ENCODE measurements around the gene KDM5B. TPM values are rescaled to one million over a fixed set of nuclear protein-coding genes. Genes with fewer than 3 reads are reported as not detected.

KDM5B gene

GRCh38 chr1:202679406-202680177 is 128.6 kb downstream of the KDM5B start:
- Histone ChIP-seq H3K4me3 (ENCODE audit: low read length) (no peak overlapping the region), H3K9me3 (replicated peaks; ENCODE audit: low read length) (no peaks in the 10 kb centered on the region), H3K27me3 (ENCODE audit: control insufficient read depth, insufficient read depth, low read length) (peaks cover 73% of the 10 kb centered on the region), H3K36me3 (ENCODE audit: insufficient read depth, low read length) (no peaks in the 10 kb centered on the region), H3K4me1 (ENCODE audit: control insufficient read depth, insufficient read depth, low read length) (no peaks in the 10 kb centered on the region), H3K9ac (ENCODE audit: low read depth, low read length) (no peak overlapping the region), H3K4me2 (ENCODE audit: low read length) (no peak overlapping the region)

- H3K27me3 ChIP-seq (ENCODE audit: control insufficient read depth, insufficient read depth, low read length): peaks cover 68% of the 10 kb centered on the region
- no peaks in the 10 kb centered on the region for H3K4me1 ChIP-seq (ENCODE audit: control insufficient read depth, insufficient read depth, low read length)
- H3K9me3 ChIP-seq (replicated peaks; ENCODE audit: low read length): no peaks in the 10 kb centered on the region
- H3K4me2 ChIP-seq (ENCODE audit: low read length): no peak overlapping the region
- H3K4me3 ChIP-seq (ENCODE audit: low read length): no peak overlapping the region
- no peak overlapping the region for H3K9ac ChIP-seq (ENCODE audit: low read depth, low read length)
- H3K36me3 ChIP-seq (ENCODE audit: insufficient read depth, low read length): no peaks in the 10 kb centered on the region
Observed at GRCh38 chr1:202677433-202677832, 130.8 kb downstream of the KDM5B start.

Small RNAs within 50 kb of the gene (small RNA-seq; reads per million reads assigned to genes)
- gene AC098934.3: not detected
